ENCODE measurements around the gene CRY1. TPM values are rescaled to one million over a fixed set of nuclear protein-coding genes. Genes with fewer than 3 reads are reported as not detected.

CRY1 gene
- total and polyA plus RNA-seq, 9 of the 15 experiments (the other 6 are each of a cell fraction or from before 2014, with no cell fraction given) = 8.7 to 33.3 (median 25.2) TPM

GRCh38 chr12:106985479-106985878 lies 107.9 kb downstream of the CRY1 start (continued):
- TF ChIP-seq, protein P1, sequence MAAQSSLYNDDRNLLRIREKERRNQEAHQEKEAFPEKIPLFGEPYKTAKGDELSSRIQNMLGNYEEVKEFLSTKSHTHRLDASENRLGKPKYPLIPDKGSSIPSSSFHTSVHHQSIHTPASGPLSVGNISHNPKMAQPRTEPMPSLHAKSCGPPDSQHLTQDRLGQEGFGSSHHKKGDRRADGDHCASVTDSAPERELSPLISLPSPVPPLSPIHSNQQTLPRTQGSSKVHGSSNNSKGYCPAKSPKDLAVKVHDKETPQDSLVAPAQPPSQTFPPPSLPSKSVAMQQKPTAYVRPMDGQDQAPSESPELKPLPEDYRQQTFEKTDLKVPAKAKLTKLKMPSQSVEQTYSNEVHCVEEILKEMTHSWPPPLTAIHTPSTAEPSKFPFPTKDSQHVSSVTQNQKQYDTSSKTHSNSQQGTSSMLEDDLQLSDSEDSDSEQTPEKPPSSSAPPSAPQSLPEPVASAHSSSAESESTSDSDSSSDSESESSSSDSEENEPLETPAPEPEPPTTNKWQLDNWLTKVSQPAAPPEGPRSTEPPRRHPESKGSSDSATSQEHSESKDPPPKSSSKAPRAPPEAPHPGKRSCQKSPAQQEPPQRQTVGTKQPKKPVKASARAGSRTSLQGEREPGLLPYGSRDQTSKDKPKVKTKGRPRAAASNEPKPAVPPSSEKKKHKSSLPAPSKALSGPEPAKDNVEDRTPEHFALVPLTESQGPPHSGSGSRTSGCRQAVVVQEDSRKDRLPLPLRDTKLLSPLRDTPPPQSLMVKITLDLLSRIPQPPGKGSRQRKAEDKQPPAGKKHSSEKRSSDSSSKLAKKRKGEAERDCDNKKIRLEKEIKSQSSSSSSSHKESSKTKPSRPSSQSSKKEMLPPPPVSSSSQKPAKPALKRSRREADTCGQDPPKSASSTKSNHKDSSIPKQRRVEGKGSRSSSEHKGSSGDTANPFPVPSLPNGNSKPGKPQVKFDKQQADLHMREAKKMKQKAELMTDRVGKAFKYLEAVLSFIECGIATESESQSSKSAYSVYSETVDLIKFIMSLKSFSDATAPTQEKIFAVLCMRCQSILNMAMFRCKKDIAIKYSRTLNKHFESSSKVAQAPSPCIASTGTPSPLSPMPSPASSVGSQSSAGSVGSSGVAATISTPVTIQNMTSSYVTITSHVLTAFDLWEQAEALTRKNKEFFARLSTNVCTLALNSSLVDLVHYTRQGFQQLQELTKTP (IDR thresholded peaks at IDR 0.05; ENCODE audit: low read depth in 1 of 2, partially characterized antibody in 2 of 2) = no peak
- TF ChIP-seq SNAPC5 (CRISPR knock-in tag; IDR thresholded peaks at IDR 0.05) = no peak
- TF ChIP-seq ZNF212 (CRISPR knock-in tag; IDR thresholded peaks at IDR 0.05) = no peak
- TF ChIP-seq, protein P2, sequence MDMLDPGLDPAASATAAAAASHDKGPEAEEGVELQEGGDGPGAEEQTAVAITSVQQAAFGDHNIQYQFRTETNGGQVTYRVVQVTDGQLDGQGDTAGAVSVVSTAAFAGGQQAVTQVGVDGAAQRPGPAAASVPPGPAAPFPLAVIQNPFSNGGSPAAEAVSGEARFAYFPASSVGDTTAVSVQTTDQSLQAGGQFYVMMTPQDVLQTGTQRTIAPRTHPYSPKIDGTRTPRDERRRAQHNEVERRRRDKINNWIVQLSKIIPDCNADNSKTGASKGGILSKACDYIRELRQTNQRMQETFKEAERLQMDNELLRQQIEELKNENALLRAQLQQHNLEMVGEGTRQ (CRISPR knock-in tag; IDR thresholded peaks at IDR 0.05) = no peak
- TF ChIP-seq BRD4 (IDR thresholded peaks at IDR 0.05) = no peak
- no peak for TF ChIP-seq HNRNPH1 (optimal IDR thresholded peaks at IDR 0.05; ENCODE audit: low read depth, low read length)
- TF ChIP-seq STAT5B (CRISPR knock-in tag; IDR thresholded peaks at IDR 0.05) = no peak
- no peak for TF ChIP-seq CBX5 (IDR thresholded peaks at IDR 0.05; ENCODE audit: borderline replicate concordance, low read depth)
- TF ChIP-seq ILK (tag; IDR thresholded peaks at IDR 0.05; ENCODE audit: borderline replicate concordance, low read depth) = no peak
- TF ChIP-seq MYNN (IDR thresholded peaks at IDR 0.05) = no peak
- TF ChIP-seq MYNN (CRISPR knock-in tag; IDR thresholded peaks at IDR 0.05) = no peak
- TF ChIP-seq KAT7 (CRISPR knock-in tag; IDR thresholded peaks at IDR 0.05; ENCODE audit: borderline replicate concordance) = no peak
- TF ChIP-seq BRF1 (IDR thresholded peaks at IDR 0.05; ENCODE audit: borderline replicate concordance, extremely low read depth, insufficient read length) = no peak
- TF ChIP-seq, protein P3, sequence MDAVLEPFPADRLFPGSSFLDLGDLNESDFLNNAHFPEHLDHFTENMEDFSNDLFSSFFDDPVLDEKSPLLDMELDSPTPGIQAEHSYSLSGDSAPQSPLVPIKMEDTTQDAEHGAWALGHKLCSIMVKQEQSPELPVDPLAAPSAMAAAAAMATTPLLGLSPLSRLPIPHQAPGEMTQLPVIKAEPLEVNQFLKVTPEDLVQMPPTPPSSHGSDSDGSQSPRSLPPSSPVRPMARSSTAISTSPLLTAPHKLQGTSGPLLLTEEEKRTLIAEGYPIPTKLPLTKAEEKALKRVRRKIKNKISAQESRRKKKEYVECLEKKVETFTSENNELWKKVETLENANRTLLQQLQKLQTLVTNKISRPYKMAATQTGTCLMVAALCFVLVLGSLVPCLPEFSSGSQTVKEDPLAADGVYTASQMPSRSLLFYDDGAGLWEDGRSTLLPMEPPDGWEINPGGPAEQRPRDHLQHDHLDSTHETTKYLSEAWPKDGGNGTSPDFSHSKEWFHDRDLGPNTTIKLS (IDR thresholded peaks at IDR 0.05; ENCODE audit: borderline replicate concordance, low read depth) = no peak
- no peak for TF ChIP-seq ZNF780A (CRISPR knock-in tag; IDR thresholded peaks at IDR 0.05)
- no peak for TF ChIP-seq ZC3H11A (IDR thresholded peaks at IDR 0.05; ENCODE audit: low read depth, low read length)
- no peak for TF ChIP-seq MLX (CRISPR knock-in tag; conservative IDR thresholded peaks at IDR 0.05)
- TF ChIP-seq CBFA2T3 (IDR thresholded peaks at IDR 0.05) = no peak
- TF ChIP-seq ZBED1 (IDR thresholded peaks at IDR 0.05) = no peak
- TF ChIP-seq ZNF12 (CRISPR knock-in tag; IDR thresholded peaks at IDR 0.05) = no peak
- TF ChIP-seq ZNF175 (CRISPR knock-in tag; IDR thresholded peaks at IDR 0.05; ENCODE audit: low read depth) = no peak
- no peak for TF ChIP-seq MCM3 (IDR thresholded peaks at IDR 0.05)

All from K562 (cell line).